ENCODE measurements around the gene DLST.

The DLST gene

GRCh38 chr14:74942608-74943007, 60.9 kb downstream of the DLST start:
- no peak overlapping the region for H3K4me3 ChIP-seq (ENCODE audit: low read depth in 1 of 5, low read length in 5 of 5)
- peaks cover 0 to under 1% (median 0%) of the 10 kb centered on the region in 5 donors for H3K36me3 ChIP-seq (ENCODE audit: control insufficient read depth in 5 of 5, insufficient read depth in 5 of 5, low read length in 5 of 5)
- H3K27ac ChIP-seq (ENCODE audit: low read depth, low read length): peak overlapping the region; percentile 94
- peaks cover 16 to 64% (median 56%) of the 10 kb centered on the region in 5 donors for H3K4me1 ChIP-seq (ENCODE audit: control insufficient read depth in 5 of 5, insufficient read depth in 5 of 5, low read length in 5 of 5)
- H3K27me3 ChIP-seq (ENCODE audit: control insufficient read depth in 5 of 5, insufficient read depth in 4 of 5, low read length in 5 of 5): no peaks in the 10 kb centered on the region
- peak overlapping the region in 4 of 5 donors; percentile 9 to 69 (median 43) for H3K9ac ChIP-seq (ENCODE audit: low read length in 5 of 5)
- no peaks in the 10 kb centered on the region for H3K9me3 ChIP-seq (ENCODE audit: control insufficient read depth in 5 of 5, low read length in 5 of 5)

GRCh38 chr14:74945261-74945851, 63.6 kb downstream of the DLST start:
- H3K4me3 ChIP-seq (ENCODE audit: low read depth in 1 of 5, low read length in 5 of 5): no peak overlapping the region
- H3K9ac ChIP-seq (ENCODE audit: low read length in 5 of 5): no peak overlapping the region
- H3K4me1 ChIP-seq (ENCODE audit: control insufficient read depth in 5 of 5, insufficient read depth in 5 of 5, low read length in 5 of 5): peaks cover 8 to 44% (median 37%) of the 10 kb centered on the region in 5 donors
- peaks cover 0 to 10% (median 0%) of the 10 kb centered on the region in 5 donors for H3K27me3 ChIP-seq (ENCODE audit: control insufficient read depth in 5 of 5, insufficient read depth in 4 of 5, low read length in 5 of 5)
- no peak overlapping the region for H3K27ac ChIP-seq (ENCODE audit: low read depth, low read length)
- no peaks in the 10 kb centered on the region for H3K9me3 ChIP-seq (ENCODE audit: control insufficient read depth in 5 of 5, low read length in 5 of 5)
- peaks cover 0 to 9% (median 0%) of the 10 kb centered on the region in 5 donors for H3K36me3 ChIP-seq (ENCODE audit: control insufficient read depth in 5 of 5, insufficient read depth in 5 of 5, low read length in 5 of 5)

- peaks cover 6 to 38% (median 30%) of the 10 kb centered on the region in 5 donors for H3K4me1 ChIP-seq (ENCODE audit: control insufficient read depth in 5 of 5, insufficient read depth in 5 of 5, low read length in 5 of 5)
- peak overlapping the region in 2 of 5 donors; percentile 23 to 31 for H3K9ac ChIP-seq (ENCODE audit: low read length in 5 of 5)
- H3K9me3 ChIP-seq (ENCODE audit: control insufficient read depth in 5 of 5, low read length in 5 of 5): no peaks in the 10 kb centered on the region
- H3K36me3 ChIP-seq (ENCODE audit: control insufficient read depth in 5 of 5, insufficient read depth in 5 of 5, low read length in 5 of 5): peaks cover 0 to 9% (median 0%) of the 10 kb centered on the region in 5 donors
- H3K27ac ChIP-seq (ENCODE audit: low read depth, low read length): no peak overlapping the region
- peaks cover 0 to 13% (median 0%) of the 10 kb centered on the region in 5 donors for H3K27me3 ChIP-seq (ENCODE audit: control insufficient read depth in 5 of 5, insufficient read depth in 4 of 5, low read length in 5 of 5)
- H3K4me3 ChIP-seq (ENCODE audit: low read depth in 1 of 5, low read length in 5 of 5): peak overlapping the region in 4 of 5 donors; percentile 2 to 32 (median 26)
Measured at GRCh38 chr14:74945852-74946658, 64.3 kb downstream of the DLST start.

GRCh38 chr14:74946659-74947281, 65.1 kb downstream of the DLST start:
- peaks cover 0 to 9% (median 0%) of the 10 kb centered on the region in 5 donors for H3K36me3 ChIP-seq (ENCODE audit: control insufficient read depth in 5 of 5, insufficient read depth in 5 of 5, low read length in 5 of 5)
- no peaks in the 10 kb centered on the region for H3K9me3 ChIP-seq (ENCODE audit: control insufficient read depth in 5 of 5, low read length in 5 of 5)
- H3K4me1 ChIP-seq (ENCODE audit: control insufficient read depth in 5 of 5, insufficient read depth in 5 of 5, low read length in 5 of 5): peaks cover 3 to 38% (median 22%) of the 10 kb centered on the region in 5 donors
- peaks cover 0 to 14% (median 0%) of the 10 kb centered on the region in 5 donors for H3K27me3 ChIP-seq (ENCODE audit: control insufficient read depth in 5 of 5, insufficient read depth in 4 of 5, low read length in 5 of 5)
- peak overlapping the region in 4 of 5 donors; percentile 2 to 32 (median 26) for H3K4me3 ChIP-seq (ENCODE audit: low read depth in 1 of 5, low read length in 5 of 5)
- no peak overlapping the region for H3K27ac ChIP-seq (ENCODE audit: low read depth, low read length)
- H3K9ac ChIP-seq (ENCODE audit: low read length in 5 of 5): peak overlapping the region in 2 of 5 donors; percentile 23 to 31

GRCh38 chr14:74947353-74948227, 65.9 kb downstream of the DLST start:
- Histone ChIP-seq H3K36me3 (ENCODE audit: control insufficient read depth in 5 of 5, insufficient read depth in 5 of 5, low read length in 5 of 5) (peaks cover 0 to 9% (median 0%) of the 10 kb centered on the region in 5 donors), H3K4me3 (ENCODE audit: low read depth in 1 of 5, low read length in 5 of 5) (no peak overlapping the region), H3K9me3 (ENCODE audit: control insufficient read depth in 5 of 5, low read length in 5 of 5) (no peaks in the 10 kb centered on the region), H3K9ac (ENCODE audit: low read length in 5 of 5) (no peak overlapping the region), H3K4me1 (ENCODE audit: control insufficient read depth in 5 of 5, insufficient read depth in 5 of 5, low read length in 5 of 5) (peaks cover 0 to 35% (median 14%) of the 10 kb centered on the region in 5 donors), H3K27me3 (ENCODE audit: control insufficient read depth in 5 of 5, insufficient read depth in 4 of 5, low read length in 5 of 5) (peaks cover 0 to 14% (median 0%) of the 10 kb centered on the region in 5 donors), H3K27ac (ENCODE audit: low read depth, low read length) (no peak overlapping the region)

GRCh38 chr14:74948228-74949175, 66.8 kb downstream of the DLST start:
- H3K36me3 ChIP-seq (ENCODE audit: control insufficient read depth in 5 of 5, insufficient read depth in 5 of 5, low read length in 5 of 5): peaks cover 0 to 9% (median 0%) of the 10 kb centered on the region in 5 donors
- H3K9ac ChIP-seq (ENCODE audit: low read length in 5 of 5): no peak overlapping the region
- no peak overlapping the region for H3K27ac ChIP-seq (ENCODE audit: low read depth, low read length)
- peaks cover 0 to 29% (median 9%) of the 10 kb centered on the region in 5 donors for H3K4me1 ChIP-seq (ENCODE audit: control insufficient read depth in 5 of 5, insufficient read depth in 5 of 5, low read length in 5 of 5)
- H3K9me3 ChIP-seq (ENCODE audit: control insufficient read depth in 5 of 5, low read length in 5 of 5): no peaks in the 10 kb centered on the region
- no peak overlapping the region for H3K4me3 ChIP-seq (ENCODE audit: low read depth in 1 of 5, low read length in 5 of 5)
- H3K27me3 ChIP-seq (ENCODE audit: control insufficient read depth in 5 of 5, insufficient read depth in 4 of 5, low read length in 5 of 5): peaks cover 0 to 17% (median 0%) of the 10 kb centered on the region in 5 donors

GRCh38 chr14:74949191-74949601, 67.5 kb downstream of the DLST start:
- H3K4me1 ChIP-seq (ENCODE audit: control insufficient read depth in 5 of 5, insufficient read depth in 5 of 5, low read length in 5 of 5): peaks cover 0 to 34% (median 12%) of the 10 kb centered on the region in 5 donors
- peaks cover 0 to 9% (median 0%) of the 10 kb centered on the region in 5 donors for H3K36me3 ChIP-seq (ENCODE audit: control insufficient read depth in 5 of 5, insufficient read depth in 5 of 5, low read length in 5 of 5)
- no peaks in the 10 kb centered on the region for H3K9me3 ChIP-seq (ENCODE audit: control insufficient read depth in 5 of 5, low read length in 5 of 5)
- no peak overlapping the region for H3K9ac ChIP-seq (ENCODE audit: low read length in 5 of 5)
- no peak overlapping the region for H3K27ac ChIP-seq (ENCODE audit: low read depth, low read length)
- H3K27me3 ChIP-seq (ENCODE audit: control insufficient read depth in 5 of 5, insufficient read depth in 4 of 5, low read length in 5 of 5): peaks cover 0 to 20% (median 0%) of the 10 kb centered on the region in 5 donors
- no peak overlapping the region for H3K4me3 ChIP-seq (ENCODE audit: low read depth in 1 of 5, low read length in 5 of 5)

DNA sequence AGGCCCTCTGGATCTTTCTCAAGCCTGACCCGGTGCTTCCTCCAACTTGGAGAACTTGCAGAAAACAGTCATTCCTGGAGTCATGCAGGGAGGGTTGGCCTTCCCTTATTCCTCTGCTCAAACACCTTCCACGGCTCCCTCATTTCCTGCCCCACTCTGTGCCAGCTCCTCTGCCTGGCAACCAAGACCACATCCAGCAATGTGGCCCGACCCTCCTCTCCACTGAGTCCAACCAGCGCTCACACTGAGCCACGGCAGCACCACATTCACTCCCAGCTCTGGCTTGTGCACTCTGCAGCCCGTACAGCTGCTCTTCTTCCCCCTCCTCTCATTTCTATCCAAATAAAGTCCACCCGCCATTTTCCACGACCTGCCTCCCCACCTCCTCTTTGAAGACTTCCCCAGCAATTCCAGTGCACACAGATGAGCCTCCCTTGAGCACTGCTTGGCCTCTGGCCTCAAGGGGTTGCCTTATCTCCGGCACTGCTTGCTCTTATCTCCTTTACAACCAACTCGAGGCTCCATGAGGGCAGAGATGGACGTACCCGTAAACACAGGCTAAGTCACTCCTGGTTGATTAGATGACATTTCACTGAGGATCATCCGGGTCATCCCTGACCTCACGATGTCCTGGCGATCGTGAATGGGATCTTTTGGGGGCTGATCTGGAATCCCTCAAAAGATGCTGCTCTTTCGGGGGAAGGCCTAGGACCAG, 68.3 kb downstream of the DLST start:
- H3K4me1 ChIP-seq (ENCODE audit: control insufficient read depth in 5 of 5, insufficient read depth in 5 of 5, low read length in 5 of 5): peaks cover 0 to 42% (median 20%) of the 10 kb centered on the region in 5 donors
- H3K36me3 ChIP-seq (ENCODE audit: control insufficient read depth in 5 of 5, insufficient read depth in 5 of 5, low read length in 5 of 5): peaks cover 0 to 9% (median 0%) of the 10 kb centered on the region in 5 donors
- H3K4me3 ChIP-seq (ENCODE audit: low read depth in 1 of 5, low read length in 5 of 5): no peak overlapping the region
- H3K9me3 ChIP-seq (ENCODE audit: control insufficient read depth in 5 of 5, low read length in 5 of 5): no peaks in the 10 kb centered on the region
- H3K27me3 ChIP-seq (ENCODE audit: control insufficient read depth in 5 of 5, insufficient read depth in 4 of 5, low read length in 5 of 5): peaks cover 0 to 20% (median 0%) of the 10 kb centered on the region in 5 donors
- H3K9ac ChIP-seq (ENCODE audit: low read length in 5 of 5): no peak overlapping the region
- no peak overlapping the region for H3K27ac ChIP-seq (ENCODE audit: low read depth, low read length)

Data from subcutaneous abdominal adipose tissue (tissue), 5 donors.